Mucosa of descending colon (tissue), 3 donors: ENCODE results near the gene BIRC6. TPM values are rescaled to one million over a fixed set of nuclear protein-coding genes. Genes with fewer than 3 reads are reported as not detected.
"Not testable (repeated sequence)": the region's sequence is repeated elsewhere in the genome, so short reads cannot be mapped to it uniquely, and the experiment has no call there.

ENCODE experiments used
- ATAC-seq: fragments of 200-7000 bp; cut with Tn5 transposase; one replicate; pipeline ENCODE4 v1.9.1; 2020; ENCODE audit warnings: mild to moderate bottlenecking, moderate library complexity
- DNase-seq, 3 donors: peaks; one replicate each; pipeline ENCODE4 v3.0.0-alpha.2; 2020
- H3K36me3 ChIP-seq: fragments of 200-600 bp; one replicate; pipeline ENCODE4 v1.8.0; 2021; ENCODE audit warnings: low read depth, mild to moderate bottlenecking
- H3K4me1 ChIP-seq: fragments of 200-600 bp; one replicate; pipeline ENCODE4 v1.8.0; 2021; ENCODE audit warnings: low read depth, mild to moderate bottlenecking
- H3K4me3 ChIP-seq: fragments of 200-600 bp; one replicate; pipeline ENCODE4 v1.8.0; 2021; ENCODE audit warnings: mild to moderate bottlenecking
- H3K9me3 ChIP-seq: fragments of 200-600 bp; one replicate; pipeline ENCODE4 v1.8.0; 2021; ENCODE audit warnings: mild to moderate bottlenecking
- intact Hi-C, 2 donors: fragments of 100-400 bp; cut with DNase I in 1 of 2; cut with micrococcal nuclease in 1 of 2; formaldehyde crosslinking; loops; one replicate each; pipeline versions ENCODE4 v1.11.0 to v1.11.1; 2022; cut with DNase I, micrococcal nuclease
- total RNA-seq, 3 donors: library from RNA; stranded (reverse); fragmentation: NEBNext Ultra II Directional in 2 of 3; extraction: Animal tissue kit (Norgen Biotek cat#: 25700) in 2 of 3; gene quantifications; one replicate each; pipeline versions ENCODE4 v1.2.1 to v1.2.4, GENCODE V29; 2021 to 2023
- TF ChIP-seq, protein P1 (sequence below): fragments of 200-600 bp; IDR thresholded peaks from one replicate; pipeline ENCODE4 v1.8.0; 2022; ENCODE audit warnings: antibody characterized with exemption, mild to moderate bottlenecking
- donor health status: DM: no; HTN: no; CAD: no; lungs with moderate emphysema.
- donor health status: DM: no; HTN: no; CAD: no.
- donor health status: DM: no; HTN: yes; CAD: no.

BIRC6 gene
- total RNA-seq, 3 donors from 2014 or later, result 102 to 136 (median 112) TPM

DNA sequence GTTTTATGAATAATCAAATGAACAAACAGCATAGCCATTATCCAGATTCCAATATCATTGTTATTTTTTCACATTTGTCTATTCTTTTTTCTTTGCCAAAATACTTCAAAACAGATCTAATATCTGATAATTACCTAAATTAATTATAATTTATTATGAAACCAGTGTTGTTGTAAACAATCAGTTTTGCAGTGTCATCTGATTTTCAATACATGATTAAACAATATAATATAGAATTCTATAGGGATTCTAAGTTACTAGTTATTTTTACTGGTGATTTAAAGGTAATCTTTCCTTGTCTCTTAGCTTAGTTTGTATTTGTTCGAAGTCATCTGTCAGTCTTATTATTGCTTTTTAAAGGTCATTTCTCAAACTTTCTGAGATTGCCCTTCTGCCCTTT lies 101.0 kb downstream of the BIRC6 start:
- no peak overlapping the region for H3K4me3 ChIP-seq
- ATAC-seq (no peak), DNase-seq (no peak)
- no peaks in the 10 kb centered on the region for H3K36me3 ChIP-seq
- TF ChIP-seq, protein P1, sequence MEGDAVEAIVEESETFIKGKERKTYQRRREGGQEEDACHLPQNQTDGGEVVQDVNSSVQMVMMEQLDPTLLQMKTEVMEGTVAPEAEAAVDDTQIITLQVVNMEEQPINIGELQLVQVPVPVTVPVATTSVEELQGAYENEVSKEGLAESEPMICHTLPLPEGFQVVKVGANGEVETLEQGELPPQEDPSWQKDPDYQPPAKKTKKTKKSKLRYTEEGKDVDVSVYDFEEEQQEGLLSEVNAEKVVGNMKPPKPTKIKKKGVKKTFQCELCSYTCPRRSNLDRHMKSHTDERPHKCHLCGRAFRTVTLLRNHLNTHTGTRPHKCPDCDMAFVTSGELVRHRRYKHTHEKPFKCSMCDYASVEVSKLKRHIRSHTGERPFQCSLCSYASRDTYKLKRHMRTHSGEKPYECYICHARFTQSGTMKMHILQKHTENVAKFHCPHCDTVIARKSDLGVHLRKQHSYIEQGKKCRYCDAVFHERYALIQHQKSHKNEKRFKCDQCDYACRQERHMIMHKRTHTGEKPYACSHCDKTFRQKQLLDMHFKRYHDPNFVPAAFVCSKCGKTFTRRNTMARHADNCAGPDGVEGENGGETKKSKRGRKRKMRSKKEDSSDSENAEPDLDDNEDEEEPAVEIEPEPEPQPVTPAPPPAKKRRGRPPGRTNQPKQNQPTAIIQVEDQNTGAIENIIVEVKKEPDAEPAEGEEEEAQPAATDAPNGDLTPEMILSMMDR, result no peak
- H3K4me1 ChIP-seq, result no peaks in the 10 kb centered on the region
- no peaks in the 10 kb centered on the region for H3K9me3 ChIP-seq
- intact Hi-C loops, result no loop called here

DNA sequence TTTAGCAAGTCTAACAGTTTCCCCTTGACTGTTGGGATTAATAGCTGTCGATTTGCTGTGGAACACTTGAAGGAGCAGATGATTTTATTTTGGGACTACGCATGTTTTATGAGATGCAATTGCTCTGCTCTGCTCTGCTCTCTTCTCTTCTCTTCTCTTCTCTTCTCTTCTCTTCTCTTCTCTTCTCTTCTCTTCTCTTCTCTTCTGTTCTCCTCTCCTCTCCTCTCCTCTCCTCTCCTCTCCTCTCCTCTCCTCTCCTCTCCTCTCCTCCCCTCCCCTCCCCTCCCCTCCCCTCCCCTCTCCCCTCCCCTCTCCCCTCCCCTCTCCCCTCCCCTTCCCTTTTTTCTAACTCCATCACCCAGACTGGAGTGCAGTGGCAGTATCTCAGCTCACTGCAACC lies 104.0 kb downstream of the BIRC6 start:
- H3K9me3 ChIP-seq, H3K4me3 ChIP-seq, DNase-seq, ATAC-seq, intact Hi-C loops, H3K36me3 ChIP-seq, H3K4me1 ChIP-seq: not testable (repeated sequence)

DNA sequence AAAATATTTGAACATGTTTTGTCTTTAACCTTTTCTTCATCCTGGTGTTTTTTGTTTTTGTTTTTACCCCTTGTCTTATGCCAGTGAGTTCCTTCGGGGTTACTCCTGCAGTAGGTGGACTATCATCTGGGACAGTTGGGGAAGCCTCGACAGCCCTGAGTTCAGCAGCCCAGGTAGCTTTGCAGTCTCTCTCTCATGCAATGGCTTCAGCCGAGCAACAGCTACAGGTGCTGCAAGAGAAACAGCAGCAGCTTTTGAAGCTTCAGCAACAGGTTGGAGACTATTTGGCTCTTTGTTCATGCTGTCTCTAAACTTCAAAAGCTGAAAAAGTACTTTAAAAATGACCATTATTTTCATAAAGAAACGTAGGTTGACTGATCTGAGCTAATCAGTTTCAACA lies 106.3 kb downstream of the BIRC6 start:
- Histone ChIP-seq H3K9me3 (no peaks in the 10 kb centered on the region), H3K4me1 (no peaks in the 10 kb centered on the region), H3K36me3 (no peaks in the 10 kb centered on the region), H3K4me3 (no peak overlapping the region)
- intact Hi-C loops, result no loop called here
- no peak for DNase-seq
- ATAC-seq, result no peak
- TF ChIP-seq, protein P1, result no peak

DNA sequence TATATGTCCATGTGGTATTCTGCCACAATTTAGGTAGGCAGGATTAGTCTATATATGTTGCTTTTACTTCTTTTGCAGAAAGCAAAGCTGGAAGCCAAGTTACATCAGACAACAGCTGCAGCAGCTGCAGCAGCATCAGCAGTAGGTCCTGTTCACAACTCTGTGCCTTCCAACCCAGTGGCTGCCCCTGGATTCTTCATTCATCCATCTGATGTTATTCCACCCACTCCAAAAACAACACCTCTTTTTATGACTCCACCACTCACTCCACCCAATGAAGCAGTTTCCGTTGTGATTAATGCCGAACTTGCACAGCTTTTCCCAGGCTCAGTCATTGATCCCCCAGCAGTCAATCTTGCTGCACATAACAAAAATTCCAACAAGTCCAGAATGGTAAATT lies 107.6 kb downstream of the BIRC6 start:
- Histone ChIP-seq H3K36me3 (peaks cover 4% of the 10 kb centered on the region), H3K4me3 (no peak overlapping the region), H3K4me1 (no peaks in the 10 kb centered on the region), H3K9me3 (no peaks in the 10 kb centered on the region)
- no peak for DNase-seq
- no peak for ATAC-seq
- intact Hi-C loops, result no loop called here
- TF ChIP-seq, protein P1, result no peak

DNA sequence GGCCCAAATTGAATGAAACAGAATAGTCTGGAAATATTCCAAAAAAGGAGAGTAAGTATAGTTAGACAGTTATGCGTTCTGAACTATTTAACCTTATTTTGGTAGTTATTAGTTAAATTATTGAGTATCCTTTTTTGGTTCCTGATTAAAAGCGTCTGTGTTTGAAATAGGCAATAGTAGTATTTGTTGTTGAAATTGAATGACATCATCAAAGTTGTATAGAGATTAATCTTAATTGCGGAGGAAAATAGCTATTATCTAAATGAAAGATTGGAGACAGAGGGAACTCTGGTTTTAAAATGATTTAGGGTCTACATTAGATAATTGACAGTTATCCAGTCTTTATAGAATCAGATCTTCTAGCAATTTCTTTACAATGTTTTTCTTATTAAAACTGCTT lies 115.8 kb downstream of the BIRC6 start:
- Histone ChIP-seq H3K36me3 (peaks cover 10% of the 10 kb centered on the region), H3K9me3 (no peaks in the 10 kb centered on the region), H3K4me3 (no peak overlapping the region), H3K4me1 (no peaks in the 10 kb centered on the region)
- DNase-seq, result no peak
- intact Hi-C loops, result no loop called here
- ATAC-seq, result no peak
- TF ChIP-seq, protein P1, result no peak

DNA sequence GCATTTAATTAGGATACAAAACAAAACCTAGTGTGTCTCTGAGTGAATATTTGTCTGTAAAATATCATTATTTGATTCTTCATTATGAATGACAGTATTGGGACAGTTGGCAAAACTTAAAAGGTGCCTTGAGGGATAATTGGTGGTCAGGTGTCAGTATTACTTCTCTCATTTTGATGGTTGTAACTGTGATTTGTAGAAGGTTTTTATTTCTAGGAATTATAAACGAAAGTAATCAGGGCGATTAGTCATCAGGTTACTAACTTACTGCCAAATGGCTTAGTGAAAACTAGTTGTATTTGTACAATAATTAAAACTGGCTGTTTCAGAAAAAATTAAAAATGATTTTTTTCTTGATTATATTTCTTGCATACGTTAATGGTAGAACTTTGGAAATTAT lies 117.6 kb downstream of the BIRC6 start:
- Histone ChIP-seq H3K36me3 (peaks cover 6% of the 10 kb centered on the region), H3K4me3 (no peak overlapping the region), H3K4me1 (no peaks in the 10 kb centered on the region), H3K9me3 (no peaks in the 10 kb centered on the region)
- no peak for ATAC-seq
- TF ChIP-seq, protein P1, result no peak
- intact Hi-C loops, result no loop called here
- DNase-seq, result no peak
